DOHH2 (cell line): ENCODE results near the gene DIS3L2.

Source experiments
- H3F3A ChIP-seq: fragments of 200-600 bp; sonication (generic), shearing (Covaris generic); 2 replicates; pipeline ENCODE4 v1.6.0; 2016; ENCODE audit warnings: antibody characterized with exemption, mild to moderate bottlenecking; ENCODE audit not compliant: control insufficient read depth, insufficient read depth
- H3K27ac ChIP-seq: fragments of 200-600 bp; sonication (generic); 2 replicates; pipeline ENCODE4 v1.5.1; 2014; ENCODE audit warnings: low read depth, mild to moderate bottlenecking, low read length, moderate library complexity
- H3K27me3 ChIP-seq: fragments of 200-600 bp; sonication (generic); 2 replicates; pipeline ENCODE4 v1.6.1; 2014; ENCODE audit warnings: mild to moderate bottlenecking, low read length, mixed read lengths; ENCODE audit not compliant: control insufficient read depth
- H3K36me3 ChIP-seq: fragments of 200-600 bp; sonication (generic); 2 replicates; pipeline ENCODE4 v1.6.1; 2014; ENCODE audit warnings: mild to moderate bottlenecking, low read length, moderate library complexity, mixed read lengths; ENCODE audit not compliant: control insufficient read depth
- H3K4me1 ChIP-seq: fragments of 200-600 bp; sonication (generic); 2 replicates; pipeline ENCODE4 v1.6.1; 2014; ENCODE audit warnings: mild to moderate bottlenecking, low read length, mixed read lengths; ENCODE audit not compliant: control insufficient read depth
- H3K4me2 ChIP-seq: fragments of 200-600 bp; sonication (generic); 2 replicates; pipeline ENCODE4 v1.6.0; 2014; ENCODE audit warnings: mild to moderate bottlenecking, low read length, moderate library complexity
- H3K4me3 ChIP-seq: fragments of 200-600 bp; sonication (generic); 2 replicates; pipeline ENCODE4 v1.5.1; 2014; ENCODE audit warnings: mild to moderate bottlenecking, low read length, mixed read lengths
- H3K79me2 ChIP-seq: fragments of 200-600 bp; sonication (generic); 2 replicates; pipeline ENCODE4 v1.6.1; 2014; ENCODE audit warnings: mild to moderate bottlenecking, low read length, mixed read lengths; ENCODE audit not compliant: control insufficient read depth
- H3K9me2 ChIP-seq: fragments of 200-600 bp; sonication (generic); replicated peaks from 2 replicates; pipeline ENCODE4 v1.6.1; 2014; ENCODE audit warnings: mild to moderate bottlenecking, low read length, mixed read lengths; ENCODE audit not compliant: control insufficient read depth
- H3K9me3 ChIP-seq: fragments of 200-600 bp; sonication (generic); 2 replicates; pipeline ENCODE4 v1.6.1; 2014; ENCODE audit warnings: antibody characterized with exemption, low read length, mixed read lengths; ENCODE audit not compliant: control insufficient read depth, insufficient read depth
- H4K20me1 ChIP-seq: fragments of 200-600 bp; sonication (generic); 2 replicates; pipeline ENCODE4 v1.6.0; 2014; ENCODE audit warnings: low read depth, mild to moderate bottlenecking, antibody characterized with exemption, low read length, moderate library complexity; ENCODE audit not compliant: control insufficient read depth, insufficient read depth
- EZH2phosphoT487 ChIP-seq: fragments of 200-600 bp; sonication (generic); IDR thresholded peaks from 2 replicates; pipeline ENCODE4 v1.6.1; 2017; ENCODE audit warnings: borderline replicate concordance, mild to moderate bottlenecking, antibody characterized with exemption, low read length, moderate library complexity, mixed read lengths
- TF ChIP-seq, protein P1 (sequence below): fragments of 200-600 bp; sonication (generic); IDR thresholded peaks from one replicate; pipeline ENCODE4 v1.5.1; 2014; ENCODE audit warnings: antibody characterized with exemption, mild to moderate bottlenecking, low read depth, low read length; ENCODE audit not compliant: poor library complexity, severe bottlenecking

The DIS3L2 gene

DNA sequence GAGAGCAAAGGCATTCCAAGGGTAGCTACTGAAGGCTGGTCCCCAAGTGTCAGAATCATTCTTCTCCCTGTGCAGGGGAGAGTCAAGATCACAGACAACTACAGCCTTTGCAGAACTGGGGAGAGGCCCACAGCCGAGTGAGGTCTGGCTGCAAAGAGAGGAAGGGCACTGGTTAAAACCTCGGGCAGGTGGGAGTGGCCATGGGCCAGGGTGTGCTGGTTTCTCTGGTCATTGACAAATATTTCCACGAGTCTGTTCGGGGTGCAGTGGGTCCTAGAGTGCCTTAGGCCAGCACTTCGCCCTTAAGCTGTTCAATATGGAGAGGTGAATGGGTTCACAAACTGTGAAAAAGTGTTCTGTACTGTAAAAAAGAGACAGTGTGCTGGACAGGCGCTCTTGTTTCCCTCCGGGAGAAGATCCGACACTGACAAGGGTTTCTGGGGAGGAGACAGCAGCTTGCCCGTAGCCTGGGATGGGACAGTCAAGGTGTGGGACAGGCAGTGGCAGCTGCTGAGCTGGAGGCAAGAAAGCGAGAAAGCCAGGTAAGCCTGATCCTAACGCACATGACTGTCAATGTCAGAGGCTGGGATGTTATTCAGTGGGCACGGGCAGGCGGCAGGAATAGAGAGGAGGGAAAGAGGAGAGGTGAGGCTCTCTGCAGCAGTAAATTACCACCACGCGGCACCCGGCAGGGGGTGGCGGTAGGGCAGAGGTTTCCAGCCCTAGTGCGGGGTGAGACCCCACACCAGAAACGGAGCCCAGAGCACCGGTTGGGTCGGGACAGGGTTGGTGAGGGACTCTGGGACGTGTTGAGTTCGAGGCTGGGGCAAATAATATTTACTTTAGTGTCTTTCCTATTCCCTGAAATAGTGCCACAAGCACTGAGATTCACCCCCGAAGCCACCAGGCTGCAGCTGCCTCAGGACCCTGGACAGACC lies 37.3 kb upstream of the DIS3L2 start:
- Histone ChIP-seq H3K4me1 (peaks cover 24% of the 10 kb centered on the region), H3K9me2 (no peaks in the 10 kb centered on the region), H4K20me1 (peaks cover under 1% of the 10 kb centered on the region), H3F3A (no peaks in the 10 kb centered on the region), H3K4me3 (no peak overlapping the region), H3K79me2 (no peaks in the 10 kb centered on the region), H3K36me3 (no peaks in the 10 kb centered on the region), H3K4me2 (no peak overlapping the region), H3K27me3 (peaks cover 63% of the 10 kb centered on the region), H3K9me3 (no peaks in the 10 kb centered on the region), H3K27ac (no peak overlapping the region)
- TF ChIP-seq EZH2phosphoT487: no peak
- TF ChIP-seq, protein P1, sequence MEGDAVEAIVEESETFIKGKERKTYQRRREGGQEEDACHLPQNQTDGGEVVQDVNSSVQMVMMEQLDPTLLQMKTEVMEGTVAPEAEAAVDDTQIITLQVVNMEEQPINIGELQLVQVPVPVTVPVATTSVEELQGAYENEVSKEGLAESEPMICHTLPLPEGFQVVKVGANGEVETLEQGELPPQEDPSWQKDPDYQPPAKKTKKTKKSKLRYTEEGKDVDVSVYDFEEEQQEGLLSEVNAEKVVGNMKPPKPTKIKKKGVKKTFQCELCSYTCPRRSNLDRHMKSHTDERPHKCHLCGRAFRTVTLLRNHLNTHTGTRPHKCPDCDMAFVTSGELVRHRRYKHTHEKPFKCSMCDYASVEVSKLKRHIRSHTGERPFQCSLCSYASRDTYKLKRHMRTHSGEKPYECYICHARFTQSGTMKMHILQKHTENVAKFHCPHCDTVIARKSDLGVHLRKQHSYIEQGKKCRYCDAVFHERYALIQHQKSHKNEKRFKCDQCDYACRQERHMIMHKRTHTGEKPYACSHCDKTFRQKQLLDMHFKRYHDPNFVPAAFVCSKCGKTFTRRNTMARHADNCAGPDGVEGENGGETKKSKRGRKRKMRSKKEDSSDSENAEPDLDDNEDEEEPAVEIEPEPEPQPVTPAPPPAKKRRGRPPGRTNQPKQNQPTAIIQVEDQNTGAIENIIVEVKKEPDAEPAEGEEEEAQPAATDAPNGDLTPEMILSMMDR: no peak

DNA sequence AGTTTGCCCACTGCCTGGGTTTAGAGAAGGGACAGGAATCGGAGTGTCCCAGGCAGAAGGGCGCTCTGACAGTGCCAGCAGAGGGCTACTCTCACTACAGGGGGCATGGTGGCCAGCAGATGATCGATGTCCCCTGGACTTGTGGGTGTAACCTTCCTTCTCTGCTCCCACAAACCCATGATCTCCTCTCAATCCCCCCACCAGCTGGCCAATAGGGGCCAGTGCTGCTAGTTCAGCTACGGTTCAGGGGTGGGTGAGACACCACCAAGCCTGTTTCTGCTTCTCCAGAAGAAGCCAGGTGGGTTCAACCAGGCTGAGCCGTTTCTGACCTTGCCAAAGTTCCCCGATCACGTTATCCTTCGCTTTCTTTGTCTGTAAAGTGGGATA lies 36.6 kb upstream of the DIS3L2 start:
- Histone ChIP-seq H3K9me2 (no peaks in the 10 kb centered on the region), H3K9me3 (no peaks in the 10 kb centered on the region), H3K4me2 (peak overlapping the region; percentile 67), H3K27ac (no peak overlapping the region), H3K4me3 (peak overlapping the region; percentile 74), H3K36me3 (no peaks in the 10 kb centered on the region), H4K20me1 (peaks cover 4% of the 10 kb centered on the region), H3F3A (no peaks in the 10 kb centered on the region), H3K4me1 (peaks cover 24% of the 10 kb centered on the region), H3K79me2 (no peaks in the 10 kb centered on the region), H3K27me3 (peaks cover 65% of the 10 kb centered on the region)
- TF ChIP-seq EZH2phosphoT487: no peak
- TF ChIP-seq, protein P1: no peak

GRCh38 chr2:231925303-231926179 lies 36.0 kb upstream of the DIS3L2 start:
- Histone ChIP-seq H3K9me3 (no peaks in the 10 kb centered on the region), H3K27ac (no peak overlapping the region), H4K20me1 (peaks cover 4% of the 10 kb centered on the region), H3F3A (no peaks in the 10 kb centered on the region), H3K36me3 (no peaks in the 10 kb centered on the region), H3K4me3 (peak overlapping the region; percentile 74), H3K9me2 (no peaks in the 10 kb centered on the region), H3K4me2 (peak overlapping the region; percentile 67), H3K4me1 (peaks cover 24% of the 10 kb centered on the region), H3K27me3 (peaks cover 67% of the 10 kb centered on the region), H3K79me2 (no peaks in the 10 kb centered on the region)
- TF ChIP-seq EZH2phosphoT487: no peak
- TF ChIP-seq, protein P1: peak; percentile 86
